Measurements from ENCODE around the gene PIGH.

The PIGH gene

GRCh38 chr14:67599698-67600561 lies at the start of gene PIGH:
Gene PIGH (minus strand): TSS chr14:67600268. CDS start chr14:67600203, 65 bp downstream.
- Histone ChIP-seq H3K27me3 (ENCODE audit: insufficient read depth, insufficient read length) (peaks cover 5% of the 10 kb centered on the region), H3K4me3 (ENCODE audit: insufficient read length, low read depth) (peak within 1 kb of the TSS; percentile 50), H3K9ac (ENCODE audit: insufficient read length, low read depth) (peak within 1 kb of the TSS; percentile 70), H3K36me3 (ENCODE audit: insufficient read depth, insufficient read length, low read length) (no peaks in the 10 kb centered on the region), H3K4me1 (ENCODE audit: insufficient read depth, insufficient read length) (no peaks in the 10 kb centered on the region), H3K9me3 (ENCODE audit: insufficient read depth, low read length) (no peaks in the 10 kb centered on the region)
- no peak for TF ChIP-seq ZNF274 (IDR thresholded peaks at IDR 0.05; ENCODE audit: low read depth, low read length)
- peak; percentile 85 for DNase-seq (ENCODE audit: low read depth, low spot score)

GRCh38 chr14:67646131-67646530 lies 46.1 kb upstream of the PIGH start:
- peaks cover 66% of the 10 kb centered on the region for H3K36me3 ChIP-seq (ENCODE audit: insufficient read depth, insufficient read length, low read length)

GRCh38 chr14:67645414-67645813 lies 45.3 kb upstream of the PIGH start:
- H3K36me3 ChIP-seq (ENCODE audit: insufficient read depth, insufficient read length, low read length): peaks cover 59% of the 10 kb centered on the region
- H3K4me1 ChIP-seq (ENCODE audit: insufficient read depth, insufficient read length): no peaks in the 10 kb centered on the region
- no peak for TF ChIP-seq SUZ12 (IDR thresholded peaks at IDR 0.05; ENCODE audit: extremely low read depth, insufficient read depth, insufficient read length)
- H3K4me3 ChIP-seq (ENCODE audit: insufficient read length, low read depth): no peak overlapping the region
- no peak overlapping the region for H3K9ac ChIP-seq (ENCODE audit: insufficient read length, low read depth)
- H3K27me3 ChIP-seq (ENCODE audit: insufficient read depth, insufficient read length): no peaks in the 10 kb centered on the region
- no peak for DNase-seq (ENCODE audit: low read depth, low spot score)
- H3K9me3 ChIP-seq (ENCODE audit: insufficient read depth, low read length): no peaks in the 10 kb centered on the region

More at GRCh38 chr14:67646131-67646530, 46.1 kb upstream of the PIGH start:
- no peaks in the 10 kb centered on the region for H3K4me1 ChIP-seq (ENCODE audit: insufficient read depth, insufficient read length)
- DNase-seq (ENCODE audit: low read depth, low spot score): no peak
- H3K4me3 ChIP-seq (ENCODE audit: insufficient read length, low read depth): no peak overlapping the region
- no peaks in the 10 kb centered on the region for H3K27me3 ChIP-seq (ENCODE audit: insufficient read depth, insufficient read length)
- H3K9ac ChIP-seq (ENCODE audit: insufficient read length, low read depth): no peak overlapping the region
- TF ChIP-seq YY1 (IDR thresholded peaks at IDR 0.05; ENCODE audit: insufficient read depth, insufficient read length): no peak
- TF ChIP-seq SUZ12 (IDR thresholded peaks at IDR 0.05; ENCODE audit: extremely low read depth, insufficient read depth, insufficient read length): no peak
- TF ChIP-seq ZNF274 (IDR thresholded peaks at IDR 0.05; ENCODE audit: low read depth, low read length): no peak
- H3K9me3 ChIP-seq (ENCODE audit: insufficient read depth, low read length): no peaks in the 10 kb centered on the region

- TF ChIP-seq YY1 (IDR thresholded peaks at IDR 0.05; ENCODE audit: insufficient read depth, insufficient read length) (no peak), SUZ12 (IDR thresholded peaks at IDR 0.05; ENCODE audit: extremely low read depth, insufficient read depth, insufficient read length) (no peak), ZNF274 (IDR thresholded peaks at IDR 0.05; ENCODE audit: low read depth, low read length) (no peak)
- H3K9ac ChIP-seq (ENCODE audit: insufficient read length, low read depth): no peak overlapping the region
- H3K27me3 ChIP-seq (ENCODE audit: insufficient read depth, insufficient read length): no peaks in the 10 kb centered on the region
- no peaks in the 10 kb centered on the region for H3K4me1 ChIP-seq (ENCODE audit: insufficient read depth, insufficient read length)
- H3K9me3 ChIP-seq (ENCODE audit: insufficient read depth, low read length): no peaks in the 10 kb centered on the region
- DNase-seq (ENCODE audit: low read depth, low spot score): no peak
- H3K36me3 ChIP-seq (ENCODE audit: insufficient read depth, insufficient read length, low read length): peaks cover 49% of the 10 kb centered on the region
- H3K4me3 ChIP-seq (ENCODE audit: insufficient read length, low read depth): no peak overlapping the region
These were observed 44.4 kb upstream of the PIGH start for GRCh38 chr14:67644428-67644827.

GRCh38 chr14:67643713-67644112 lies 43.6 kb upstream of the PIGH start:
- Histone ChIP-seq H3K36me3 (ENCODE audit: insufficient read depth, insufficient read length, low read length) (peaks cover 42% of the 10 kb centered on the region), H3K4me3 (ENCODE audit: insufficient read length, low read depth) (no peak overlapping the region), H3K9me3 (ENCODE audit: insufficient read depth, low read length) (no peaks in the 10 kb centered on the region), H3K27me3 (ENCODE audit: insufficient read depth, insufficient read length) (no peaks in the 10 kb centered on the region), H3K9ac (ENCODE audit: insufficient read length, low read depth) (no peak overlapping the region), H3K4me1 (ENCODE audit: insufficient read depth, insufficient read length) (no peaks in the 10 kb centered on the region)
- no peak for DNase-seq (ENCODE audit: low read depth, low spot score)
- TF ChIP-seq YY1 (IDR thresholded peaks at IDR 0.05; ENCODE audit: insufficient read depth, insufficient read length) (no peak), ZNF274 (IDR thresholded peaks at IDR 0.05; ENCODE audit: low read depth, low read length) (no peak), SUZ12 (IDR thresholded peaks at IDR 0.05; ENCODE audit: extremely low read depth, insufficient read depth, insufficient read length) (no peak)

- no peak overlapping the region for H3K9ac ChIP-seq (ENCODE audit: insufficient read length, low read depth)
- no peaks in the 10 kb centered on the region for H3K4me1 ChIP-seq (ENCODE audit: insufficient read depth, insufficient read length)
- TF ChIP-seq ZNF274 (IDR thresholded peaks at IDR 0.05; ENCODE audit: low read depth, low read length): no peak
- TF ChIP-seq SUZ12 (IDR thresholded peaks at IDR 0.05; ENCODE audit: extremely low read depth, insufficient read depth, insufficient read length): no peak
- TF ChIP-seq YY1 (IDR thresholded peaks at IDR 0.05; ENCODE audit: insufficient read depth, insufficient read length): no peak
- no peaks in the 10 kb centered on the region for H3K27me3 ChIP-seq (ENCODE audit: insufficient read depth, insufficient read length)
- H3K36me3 ChIP-seq (ENCODE audit: insufficient read depth, insufficient read length, low read length): peaks cover 30% of the 10 kb centered on the region
- DNase-seq (ENCODE audit: low read depth, low spot score): no peak
- H3K9me3 ChIP-seq (ENCODE audit: insufficient read depth, low read length): no peaks in the 10 kb centered on the region
- H3K4me3 ChIP-seq (ENCODE audit: insufficient read length, low read depth): no peak overlapping the region
These were observed 42.1 kb upstream of the PIGH start for GRCh38 chr14:67641902-67642749.

GRCh38 chr14:67641480-67641879 lies 41.4 kb upstream of the PIGH start:
- Histone ChIP-seq H3K27me3 (ENCODE audit: insufficient read depth, insufficient read length) (no peaks in the 10 kb centered on the region), H3K9me3 (ENCODE audit: insufficient read depth, low read length) (no peaks in the 10 kb centered on the region), H3K9ac (ENCODE audit: insufficient read length, low read depth) (no peak overlapping the region), H3K4me3 (ENCODE audit: insufficient read length, low read depth) (no peak overlapping the region), H3K36me3 (ENCODE audit: insufficient read depth, insufficient read length, low read length) (peaks cover 24% of the 10 kb centered on the region), H3K4me1 (ENCODE audit: insufficient read depth, insufficient read length) (no peaks in the 10 kb centered on the region)
- no peak for DNase-seq (ENCODE audit: low read depth, low spot score)
- TF ChIP-seq SUZ12 (IDR thresholded peaks at IDR 0.05; ENCODE audit: extremely low read depth, insufficient read depth, insufficient read length) (no peak), ZNF274 (IDR thresholded peaks at IDR 0.05; ENCODE audit: low read depth, low read length) (no peak), YY1 (IDR thresholded peaks at IDR 0.05; ENCODE audit: insufficient read depth, insufficient read length) (no peak)

Data from NT2/D1 (cell line).